SK-N-MC (cell line): ENCODE measurements around the gene KIF3C.
"Not testable (repeated sequence)": the region's sequence is repeated elsewhere in the genome, so short reads cannot be mapped to it uniquely, and the experiment has no call there.

ENCODE experiments used
- EZH2 ChIP-seq: fragments of 200-600 bp; sonication (generic); IDR thresholded peaks from one replicate; pipeline ENCODE4 v1.6.1; 2017; ENCODE audit warnings: antibody characterized with exemption
- FOXP2 ChIP-seq: optimal IDR thresholded peaks from 2 replicates; pipeline ENCODE3; 2011; ENCODE audit warnings: mild to moderate bottlenecking, moderate library complexity; ENCODE audit not compliant: insufficient read depth; ENCODE audit errors: extremely low read length, control extremely low read depth
- POLR2AphosphoS5 ChIP-seq: IDR thresholded peaks from 2 replicates; pipeline ENCODE4 v1.6.1; 2012; ENCODE audit warnings: mild to moderate bottlenecking, low read depth, low read length, borderline replicate concordance

- TF ChIP-seq POLR2AphosphoS5, EZH2, FOXP2: not testable (repeated sequence)
These were observed 66.1 kb downstream of the KIF3C start for GRCh38 chr2:25915944-25916772.
